ENCODE data around the gene DDX46.

DNA sequence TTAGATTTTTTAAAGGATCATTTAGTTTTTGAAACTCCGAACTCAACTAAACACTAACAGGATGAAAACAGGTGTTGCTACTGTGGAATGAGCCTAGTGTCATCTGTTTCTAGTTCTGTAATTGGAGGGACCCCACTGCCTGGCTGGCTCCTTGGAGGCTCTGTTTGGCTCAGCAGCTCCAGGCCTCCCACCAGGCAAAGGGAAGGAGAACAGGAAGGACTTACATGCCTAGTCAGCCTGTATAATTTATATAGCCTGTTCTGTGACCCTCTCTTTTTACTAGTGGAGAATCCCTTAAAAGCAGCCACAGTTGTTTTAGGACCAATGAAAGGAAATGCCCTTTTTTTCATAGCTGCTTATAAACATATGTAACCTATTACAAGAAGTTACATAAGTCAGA is 66.1 kb downstream of the DDX46 start:
- TF ChIP-seq, protein P1, sequence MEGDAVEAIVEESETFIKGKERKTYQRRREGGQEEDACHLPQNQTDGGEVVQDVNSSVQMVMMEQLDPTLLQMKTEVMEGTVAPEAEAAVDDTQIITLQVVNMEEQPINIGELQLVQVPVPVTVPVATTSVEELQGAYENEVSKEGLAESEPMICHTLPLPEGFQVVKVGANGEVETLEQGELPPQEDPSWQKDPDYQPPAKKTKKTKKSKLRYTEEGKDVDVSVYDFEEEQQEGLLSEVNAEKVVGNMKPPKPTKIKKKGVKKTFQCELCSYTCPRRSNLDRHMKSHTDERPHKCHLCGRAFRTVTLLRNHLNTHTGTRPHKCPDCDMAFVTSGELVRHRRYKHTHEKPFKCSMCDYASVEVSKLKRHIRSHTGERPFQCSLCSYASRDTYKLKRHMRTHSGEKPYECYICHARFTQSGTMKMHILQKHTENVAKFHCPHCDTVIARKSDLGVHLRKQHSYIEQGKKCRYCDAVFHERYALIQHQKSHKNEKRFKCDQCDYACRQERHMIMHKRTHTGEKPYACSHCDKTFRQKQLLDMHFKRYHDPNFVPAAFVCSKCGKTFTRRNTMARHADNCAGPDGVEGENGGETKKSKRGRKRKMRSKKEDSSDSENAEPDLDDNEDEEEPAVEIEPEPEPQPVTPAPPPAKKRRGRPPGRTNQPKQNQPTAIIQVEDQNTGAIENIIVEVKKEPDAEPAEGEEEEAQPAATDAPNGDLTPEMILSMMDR (IDR thresholded peaks at IDR 0.05 in 4 of 5, conservative IDR thresholded peaks at IDR 0.05 in 1 of 5): no peak
- no peak for TF ChIP-seq POLR2A (IDR thresholded peaks at IDR 0.05)
